SK-N-MC (cell line): Measurements from ENCODE around the gene NDUFA8.

Source experiments
- EZH2 ChIP-seq: fragments of 200-600 bp; sonication (generic); IDR thresholded peaks from one replicate; pipeline ENCODE4 v1.6.1; 2017; ENCODE audit warnings: antibody characterized with exemption
- FOXP2 ChIP-seq: optimal IDR thresholded peaks from 2 replicates; pipeline ENCODE3; 2011; ENCODE audit warnings: mild to moderate bottlenecking, moderate library complexity; ENCODE audit not compliant: insufficient read depth; ENCODE audit errors: extremely low read length, control extremely low read depth
- POLR2AphosphoS5 ChIP-seq: IDR thresholded peaks from 2 replicates; pipeline ENCODE4 v1.6.1; 2012; ENCODE audit warnings: mild to moderate bottlenecking, low read depth, low read length, borderline replicate concordance

DNA sequence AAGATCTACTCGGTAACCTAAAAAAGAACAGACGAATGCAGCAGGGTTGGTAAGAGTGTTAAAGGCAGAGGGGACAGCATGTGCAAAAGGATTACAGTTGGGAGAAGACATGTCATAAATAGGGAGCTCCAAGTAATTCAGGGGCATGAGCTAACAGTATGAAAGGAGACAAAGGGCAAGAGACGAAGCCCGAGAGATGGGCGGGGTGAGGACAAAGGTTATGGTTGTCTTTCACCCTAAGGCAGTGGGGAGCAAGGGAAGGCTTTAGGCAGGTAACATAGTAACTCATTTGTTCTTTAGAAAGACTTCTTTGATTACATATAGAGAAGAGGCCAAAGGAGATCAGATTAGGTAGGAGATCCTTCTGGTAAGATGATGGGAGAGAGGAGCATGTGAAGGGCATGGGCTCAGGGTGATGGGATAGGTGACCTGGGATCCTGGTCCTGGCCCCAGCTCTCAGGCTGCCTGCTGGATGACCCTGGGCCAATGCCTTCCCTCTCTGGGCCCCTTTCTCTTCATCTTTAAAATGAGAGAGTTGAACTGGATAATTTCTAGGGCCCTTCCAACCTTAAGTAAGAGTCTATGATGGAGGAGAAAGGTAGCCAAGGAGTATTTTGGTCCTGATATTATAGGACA lies 19.6 kb upstream of the NDUFA8 start:
- no peak for TF ChIP-seq EZH2
- no peak for TF ChIP-seq POLR2AphosphoS5
- TF ChIP-seq FOXP2: no peak
